PC-3 (cell line): ENCODE measurements around the gene SECISBP2L.

ENCODE experiments used
- EZH2 ChIP-seq: fragments of 300-600 bp; sonication (generic); IDR thresholded peaks from one replicate; pipeline ENCODE4 v1.6.1; 2017; ENCODE audit warnings: antibody characterized with exemption, mild to moderate bottlenecking, low read length; ENCODE audit not compliant: unreplicated experiment
- EZH2phosphoT487 ChIP-seq: fragments of 300-600 bp; sonication (generic); IDR thresholded peaks from 2 replicates; pipeline ENCODE4 v1.6.1; 2018; ENCODE audit warnings: mild to moderate bottlenecking, antibody characterized with exemption, low read length, borderline replicate concordance
- TF ChIP-seq, protein P1 (sequence below): fragments of 300-600 bp; sonication (generic); conservative IDR thresholded peaks from 2 replicates; pipeline ENCODE4 v1.5.1; 2017; ENCODE audit warnings: antibody characterized with exemption, low read depth, mild to moderate bottlenecking, low read length

DNA sequence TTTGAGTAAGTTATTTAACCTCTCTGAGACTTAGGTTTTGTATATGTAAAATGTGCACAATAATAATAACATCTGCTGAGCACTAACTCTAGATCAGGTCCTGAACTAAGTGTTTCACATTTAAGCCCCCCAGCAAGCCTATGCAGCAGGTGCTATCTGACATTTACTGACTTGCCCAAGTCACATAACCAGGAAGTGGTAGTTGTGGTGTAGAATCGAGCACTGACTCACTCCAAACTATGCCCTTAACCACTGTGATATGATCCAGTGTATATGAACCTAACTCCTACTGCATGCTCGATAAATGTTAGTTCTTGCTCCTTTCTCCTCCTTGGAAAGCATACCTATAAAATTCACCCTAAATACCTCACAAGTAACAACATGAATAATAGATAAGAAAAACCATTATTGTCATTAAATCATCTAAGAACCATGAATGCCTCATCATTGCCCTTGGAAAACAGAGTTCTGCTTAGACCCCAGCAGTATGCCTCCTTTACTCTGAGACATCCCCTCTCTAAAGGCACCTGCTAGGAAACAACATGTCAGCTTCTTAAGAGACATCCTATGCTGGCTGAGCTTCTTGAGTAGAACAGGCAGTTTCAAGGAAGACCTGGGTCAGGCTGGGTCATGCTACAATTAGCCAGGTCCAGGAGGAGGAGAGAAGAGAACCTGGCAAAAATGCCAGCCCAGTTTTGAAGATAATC lies 79.5 kb downstream of the SECISBP2L start:
- TF ChIP-seq EZH2 (no peak), EZH2phosphoT487 (no peak)
- TF ChIP-seq, protein P1, sequence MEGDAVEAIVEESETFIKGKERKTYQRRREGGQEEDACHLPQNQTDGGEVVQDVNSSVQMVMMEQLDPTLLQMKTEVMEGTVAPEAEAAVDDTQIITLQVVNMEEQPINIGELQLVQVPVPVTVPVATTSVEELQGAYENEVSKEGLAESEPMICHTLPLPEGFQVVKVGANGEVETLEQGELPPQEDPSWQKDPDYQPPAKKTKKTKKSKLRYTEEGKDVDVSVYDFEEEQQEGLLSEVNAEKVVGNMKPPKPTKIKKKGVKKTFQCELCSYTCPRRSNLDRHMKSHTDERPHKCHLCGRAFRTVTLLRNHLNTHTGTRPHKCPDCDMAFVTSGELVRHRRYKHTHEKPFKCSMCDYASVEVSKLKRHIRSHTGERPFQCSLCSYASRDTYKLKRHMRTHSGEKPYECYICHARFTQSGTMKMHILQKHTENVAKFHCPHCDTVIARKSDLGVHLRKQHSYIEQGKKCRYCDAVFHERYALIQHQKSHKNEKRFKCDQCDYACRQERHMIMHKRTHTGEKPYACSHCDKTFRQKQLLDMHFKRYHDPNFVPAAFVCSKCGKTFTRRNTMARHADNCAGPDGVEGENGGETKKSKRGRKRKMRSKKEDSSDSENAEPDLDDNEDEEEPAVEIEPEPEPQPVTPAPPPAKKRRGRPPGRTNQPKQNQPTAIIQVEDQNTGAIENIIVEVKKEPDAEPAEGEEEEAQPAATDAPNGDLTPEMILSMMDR, result no peak
